ENCODE results near the gene MRPL21. TPM values are rescaled to one million over a fixed set of nuclear protein-coding genes. Genes with fewer than 3 reads are reported as not detected.
A peak's percentile ranks its signal among the peaks of the same experiment; 100 is the strongest.

Gene MRPL21
- total RNA-seq, result 23.4 TPM

DNA sequence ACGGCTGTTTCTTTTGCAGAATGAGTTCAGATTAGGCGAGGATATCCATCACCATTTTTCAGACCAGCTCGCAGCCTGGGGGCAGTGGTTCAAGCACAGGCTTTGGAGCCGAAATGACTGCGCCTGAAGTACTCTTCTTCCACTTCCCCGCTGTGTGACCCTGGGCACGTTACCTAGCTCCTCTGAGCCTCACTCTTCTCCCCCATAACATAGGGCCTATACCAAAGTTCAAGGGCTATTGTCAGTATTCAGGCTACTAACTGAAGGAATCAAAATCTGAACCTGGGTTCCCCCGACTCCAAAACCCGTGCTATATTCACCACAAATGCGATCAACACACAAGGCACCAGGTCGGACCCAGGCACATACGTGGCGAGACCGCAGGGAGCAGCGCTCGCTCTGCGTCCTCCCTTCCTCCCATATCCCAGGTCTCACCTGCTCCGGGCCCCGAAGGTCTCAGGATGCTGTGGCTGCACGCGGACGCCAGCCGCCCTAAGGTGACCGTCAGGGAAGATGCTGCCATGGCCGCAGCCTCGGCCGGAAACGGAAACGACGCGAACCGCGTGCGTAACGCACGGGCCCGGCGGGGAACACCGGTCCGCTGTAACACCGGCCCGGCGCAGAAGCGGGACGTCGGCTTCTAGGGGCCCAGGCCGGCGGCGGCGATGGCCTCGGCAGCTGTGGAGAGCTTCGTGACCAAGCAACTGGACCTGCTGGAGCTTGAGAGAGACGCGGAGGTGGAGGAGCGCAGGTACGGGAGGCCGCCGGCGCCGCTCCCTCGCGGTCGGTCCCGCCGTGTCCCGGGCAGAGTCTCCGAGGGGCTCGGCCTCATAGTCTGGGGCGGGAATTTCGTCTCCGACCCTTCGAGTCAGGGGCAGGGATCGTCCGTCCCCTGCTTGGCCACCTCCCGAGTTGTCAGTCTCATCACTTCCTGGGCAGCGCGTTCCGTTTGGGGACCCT lies at the start of gene MRPL21, which contains the start of gene IGHMBP2:
TSS of gene MRPL21 (minus strand) at position 545 of the 960 bp plus-strand sequence. CDS start at position 523, 22 bp downstream.
TSS of gene IGHMBP2 (plus strand) at position 604 of the 960 bp plus-strand sequence. CDS start at position 666, 62 bp downstream.
- peak; percentile 95 for ATAC-seq
- DNase-seq (ENCODE audit: low spot score), result peak; percentile 87

DNA sequence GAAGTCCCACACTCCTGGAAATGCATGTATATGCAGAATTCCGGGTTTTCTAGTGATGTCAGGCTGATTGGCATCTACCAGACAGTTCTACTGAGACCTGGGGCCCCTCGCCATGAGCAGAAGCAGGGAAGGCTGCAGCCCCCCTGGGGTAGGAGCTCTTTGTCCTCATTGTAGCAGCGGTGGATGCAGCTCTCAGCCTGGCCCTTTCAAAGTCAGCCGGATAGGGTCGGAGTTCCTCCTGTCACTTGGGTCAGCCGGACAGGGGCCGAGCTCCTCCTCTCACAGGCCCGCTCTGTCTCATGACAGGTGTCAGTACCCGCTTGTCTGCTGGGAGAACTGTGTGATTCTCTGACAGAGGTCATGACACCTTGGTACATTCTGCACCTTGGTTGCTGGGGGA lies 47.1 kb upstream of the MRPL21 start:
- ATAC-seq, result no peak
- DNase-seq (ENCODE audit: low spot score), result no peak

DNA sequence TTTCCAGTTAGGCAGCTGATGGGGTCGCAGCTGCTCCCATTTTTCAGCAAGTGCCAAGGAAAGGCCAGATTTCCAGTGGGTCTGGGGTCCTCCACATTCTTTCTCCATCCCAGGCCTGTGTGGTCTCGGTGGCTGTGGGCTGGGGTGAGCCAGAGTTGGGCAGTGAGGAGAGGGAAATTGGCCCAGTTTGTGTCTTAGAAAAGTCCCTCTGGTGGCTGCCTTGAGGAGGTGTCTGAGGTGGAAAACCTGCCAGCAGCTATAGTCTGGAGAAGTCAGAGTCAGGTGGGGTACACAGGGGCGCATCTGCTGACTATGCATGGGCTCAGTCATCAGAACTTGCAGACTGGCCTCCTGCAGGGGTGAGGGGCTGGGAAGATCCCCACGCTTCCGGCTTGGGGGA lies 46.6 kb upstream of the MRPL21 start:
- DNase-seq (ENCODE audit: low spot score) (no peak), ATAC-seq (no peak)

GRCh38 chr11:68948935-68949334 lies 45.3 kb upstream of the MRPL21 start:
- ATAC-seq (no peak), DNase-seq (ENCODE audit: low spot score) (no peak)

DNA sequence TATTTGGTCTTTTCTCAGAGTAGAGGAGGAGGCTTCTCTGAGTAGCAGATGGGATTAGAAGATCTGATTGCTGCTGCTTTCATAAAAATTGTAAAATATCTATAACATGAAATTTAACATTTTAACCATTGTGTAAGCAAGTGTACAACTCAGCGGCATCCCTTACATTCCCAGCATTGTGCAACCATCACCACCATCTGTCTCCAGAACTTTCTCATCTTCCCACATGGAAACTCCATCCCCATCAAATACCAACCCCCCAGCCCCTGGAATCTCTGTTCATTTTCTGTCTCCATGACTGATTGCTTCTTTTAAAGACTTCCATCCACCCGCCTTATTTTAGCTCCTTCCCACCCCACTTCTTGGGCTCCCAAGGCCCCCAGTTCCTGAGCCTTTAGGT lies 44.9 kb upstream of the MRPL21 start:
- ATAC-seq (no peak), DNase-seq (ENCODE audit: low spot score) (no peak)

DNA sequence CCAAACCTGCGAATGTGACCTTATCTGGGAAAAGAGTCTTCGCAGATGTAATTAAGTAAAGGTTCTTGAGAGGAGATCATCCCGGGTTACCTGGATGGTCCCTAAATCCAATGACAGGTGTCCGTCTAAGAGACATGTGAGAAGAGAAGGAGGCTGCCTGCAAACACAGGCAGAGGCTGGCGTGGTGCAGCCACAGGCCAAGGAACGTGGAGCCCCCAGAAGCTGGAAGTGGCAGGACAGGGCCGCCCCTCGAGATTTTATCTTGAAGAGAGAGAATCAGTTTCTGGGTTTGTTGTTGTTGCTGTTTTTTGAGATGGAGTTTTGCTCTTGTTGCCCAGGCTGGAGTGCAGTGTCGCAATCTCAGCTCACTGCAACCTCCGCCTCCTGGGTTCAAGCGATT lies 43.5 kb upstream of the MRPL21 start:
- ATAC-seq (no peak), DNase-seq (ENCODE audit: low spot score) (no peak)

DNA sequence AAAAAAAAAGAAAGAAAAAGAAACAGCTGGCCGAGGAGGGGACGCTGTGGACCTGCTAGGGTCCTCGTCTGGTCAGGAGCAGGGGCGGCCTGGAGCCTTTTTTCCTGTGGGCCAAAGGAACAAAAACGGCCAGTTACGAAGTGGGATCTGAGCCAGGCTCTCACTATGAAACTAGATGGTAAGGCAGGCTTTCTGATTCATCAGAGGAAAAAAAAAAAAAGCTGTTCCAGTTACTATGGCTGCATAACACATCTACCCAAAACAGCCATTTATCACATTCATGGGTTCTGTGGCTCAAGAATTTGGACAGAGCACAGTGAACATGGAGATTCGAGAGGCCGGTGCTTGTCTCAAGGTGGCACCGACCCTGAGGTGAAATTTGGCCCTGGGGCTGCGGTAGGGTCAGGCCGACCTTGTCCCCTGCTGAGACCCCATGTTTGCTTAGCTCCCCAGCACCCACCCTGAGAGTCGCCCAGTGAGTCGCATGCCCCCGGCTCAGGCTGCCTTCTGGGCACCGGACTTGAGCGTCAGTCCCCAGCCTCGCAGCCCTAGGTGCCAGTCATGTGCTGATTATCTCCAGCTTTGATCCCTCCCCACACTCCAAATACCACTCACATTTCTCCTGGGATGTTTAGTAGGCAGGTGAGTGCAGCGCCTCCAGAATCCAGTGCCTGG lies 42.9 kb upstream of the MRPL21 start:
- ATAC-seq (no peak), DNase-seq (ENCODE audit: low spot score) (no peak)

GRCh38 chr11:68942751-68943271 lies 39.2 kb upstream of the MRPL21 start:
- DNase-seq (ENCODE audit: low spot score), result no peak
- peak; percentile 28 for ATAC-seq

DNA sequence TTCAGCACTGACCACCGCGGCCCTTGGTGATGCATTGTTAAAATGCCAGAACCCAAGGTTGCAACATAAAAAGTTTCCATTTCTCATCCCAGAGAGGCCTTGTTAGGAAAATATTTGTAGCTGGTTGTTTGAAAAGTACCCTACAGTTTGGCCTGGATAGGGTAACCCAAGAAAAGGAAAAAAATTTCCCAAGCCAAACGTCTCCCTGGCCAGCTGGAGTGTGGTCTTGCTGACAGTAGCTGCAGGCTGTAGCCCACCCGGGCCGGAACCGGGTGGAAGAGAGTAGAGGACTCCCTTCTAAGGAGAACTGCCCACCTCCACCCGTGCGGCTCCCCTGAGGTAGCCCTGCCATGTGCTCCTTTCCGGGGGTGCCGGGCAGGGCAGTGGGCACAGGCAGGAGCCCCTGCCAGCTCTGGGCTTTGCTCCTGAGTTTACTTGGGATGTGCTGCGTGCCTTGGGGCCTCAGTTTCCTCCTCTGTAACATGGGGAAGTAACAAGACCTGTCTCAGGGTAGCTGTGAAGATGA lies 38.5 kb upstream of the MRPL21 start:
- ATAC-seq (no peak), DNase-seq (ENCODE audit: low spot score) (no peak)

DNA sequence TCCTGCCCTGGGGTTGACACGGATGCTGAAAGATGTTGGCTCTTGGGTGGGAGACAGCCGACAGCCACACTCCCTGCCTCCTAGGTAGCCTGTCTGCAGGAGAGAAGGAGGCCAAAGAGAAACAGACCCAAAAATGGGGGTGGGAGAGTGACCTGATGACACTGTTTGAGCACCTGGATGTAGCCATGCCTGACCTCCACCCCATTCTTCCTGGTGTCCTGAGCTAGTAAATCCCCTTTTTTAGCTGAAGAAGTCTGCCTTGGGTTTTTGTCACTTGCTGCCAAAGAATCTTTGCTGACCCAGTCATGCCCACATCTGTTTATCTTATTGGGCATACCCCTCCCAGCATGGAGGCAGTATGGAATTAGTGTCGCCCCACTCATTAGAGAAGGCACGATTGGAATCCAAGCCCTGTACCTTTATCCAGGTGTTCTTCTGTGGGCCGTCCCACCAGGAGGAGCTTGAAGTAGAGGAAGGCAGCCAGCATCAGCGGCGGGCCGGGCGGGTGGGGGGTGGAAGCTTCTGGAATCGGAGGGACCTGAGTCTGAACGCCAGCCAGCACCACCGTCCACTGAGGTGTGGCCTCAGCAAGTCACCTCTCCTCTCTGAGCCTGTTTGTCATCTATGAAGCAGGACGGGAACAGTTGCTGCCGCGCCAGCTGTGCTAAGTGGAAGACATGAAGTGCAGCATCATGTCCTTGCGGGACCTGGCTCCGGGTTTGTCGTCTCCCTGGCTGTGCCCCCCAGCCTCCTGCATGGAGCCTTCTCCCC lies 37.9 kb upstream of the MRPL21 start:
- ATAC-seq (no peak), DNase-seq (ENCODE audit: low spot score) (no peak)

- ATAC-seq, result no peak
- DNase-seq (ENCODE audit: low spot score), result no peak
Measured at GRCh38 chr11:68940651-68941323, 37.2 kb upstream of the MRPL21 start.

DNA sequence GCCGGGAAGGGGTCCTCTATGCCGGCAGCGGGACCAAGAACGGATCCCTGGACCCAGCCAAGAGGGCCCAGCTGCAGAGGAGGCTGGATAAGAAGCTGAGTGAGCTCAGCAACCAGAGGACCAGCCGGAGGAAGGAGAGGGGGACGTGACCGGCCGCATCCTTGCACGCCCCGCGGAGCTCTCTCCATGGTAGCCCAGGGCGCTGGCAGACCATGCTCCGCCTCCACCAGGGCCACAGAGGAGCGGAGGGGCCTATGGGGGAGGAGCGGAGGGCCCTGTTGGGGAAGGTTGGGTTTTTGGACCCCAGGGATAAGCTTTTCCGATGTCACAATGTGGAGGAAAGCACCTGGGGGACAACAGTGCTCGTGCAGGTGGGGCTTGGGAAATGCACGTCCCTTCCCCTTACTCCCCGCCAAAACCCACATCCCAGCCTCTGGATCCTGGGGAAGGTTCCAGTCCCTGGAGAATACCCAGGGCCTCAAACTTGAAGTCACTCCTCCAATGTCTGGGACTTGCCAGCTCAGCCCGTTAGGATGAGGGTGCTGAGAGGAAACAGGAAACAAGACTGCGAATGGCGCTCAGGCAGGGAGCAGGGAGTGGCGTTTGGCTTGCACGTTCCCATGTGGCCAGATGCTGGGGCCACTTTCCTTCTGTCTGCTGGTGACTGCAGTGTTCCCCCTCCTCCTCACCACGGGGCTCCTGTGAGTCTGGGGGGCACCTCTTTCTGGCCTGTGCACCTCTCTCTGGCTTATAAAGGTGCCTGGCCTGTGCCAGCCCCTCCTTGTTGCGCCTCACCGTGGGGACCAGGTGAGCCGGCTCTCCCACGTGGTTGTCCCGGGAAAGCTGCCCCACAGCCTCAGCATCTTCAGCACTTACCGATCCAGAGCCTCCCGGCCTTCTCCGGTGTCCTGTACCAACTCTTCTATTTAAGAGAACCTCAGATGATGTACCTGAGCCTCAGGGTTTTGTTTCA lies 36.2 kb upstream of the MRPL21 start:
- ATAC-seq, result no peak
- DNase-seq (ENCODE audit: low spot score), result no peak

DNA sequence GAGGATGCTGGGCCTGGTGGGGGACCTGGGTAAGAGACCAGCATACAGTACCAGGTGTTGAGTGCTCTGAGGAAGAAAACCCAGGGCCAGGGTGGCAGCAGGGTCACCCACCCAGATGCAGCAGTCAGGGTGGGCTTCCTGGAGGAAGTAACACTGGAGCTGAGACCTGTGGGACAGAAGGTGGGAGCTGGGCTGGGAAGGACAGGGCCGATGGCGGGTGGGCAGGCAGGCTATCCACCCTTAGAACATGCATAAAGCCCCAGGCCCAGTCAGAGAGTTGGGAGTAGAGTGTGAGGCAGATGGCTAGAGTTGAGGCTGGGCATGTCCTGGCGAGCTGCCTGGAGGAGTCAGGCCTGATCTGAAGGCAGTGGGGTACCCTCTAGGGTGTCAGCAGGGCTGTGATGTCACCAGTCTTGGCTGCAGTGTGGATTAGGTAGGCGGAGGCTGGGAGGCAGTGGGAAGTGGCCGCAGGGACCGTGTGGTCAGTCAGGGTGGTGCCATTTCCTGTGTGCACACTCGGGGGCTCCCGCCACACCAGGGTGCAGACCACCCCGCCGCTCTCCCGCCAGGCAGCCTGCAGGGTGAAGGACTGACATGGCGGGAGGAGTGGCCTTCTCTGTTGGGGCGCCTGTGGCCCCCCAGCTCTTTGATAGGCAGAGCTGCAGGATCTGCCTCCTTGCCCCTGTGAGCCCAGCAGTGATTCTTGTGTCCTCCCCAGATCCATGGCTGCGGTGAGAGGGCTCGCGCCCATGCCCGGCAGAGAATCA lies 35.4 kb upstream of the MRPL21 start:
- no peak for DNase-seq (ENCODE audit: low spot score)
- ATAC-seq, result no peak

- DNase-seq (ENCODE audit: low spot score) (no peak), ATAC-seq (no peak)
Measured at GRCh38 chr11:68938088-68938487, 34.5 kb upstream of the MRPL21 start.

DNA sequence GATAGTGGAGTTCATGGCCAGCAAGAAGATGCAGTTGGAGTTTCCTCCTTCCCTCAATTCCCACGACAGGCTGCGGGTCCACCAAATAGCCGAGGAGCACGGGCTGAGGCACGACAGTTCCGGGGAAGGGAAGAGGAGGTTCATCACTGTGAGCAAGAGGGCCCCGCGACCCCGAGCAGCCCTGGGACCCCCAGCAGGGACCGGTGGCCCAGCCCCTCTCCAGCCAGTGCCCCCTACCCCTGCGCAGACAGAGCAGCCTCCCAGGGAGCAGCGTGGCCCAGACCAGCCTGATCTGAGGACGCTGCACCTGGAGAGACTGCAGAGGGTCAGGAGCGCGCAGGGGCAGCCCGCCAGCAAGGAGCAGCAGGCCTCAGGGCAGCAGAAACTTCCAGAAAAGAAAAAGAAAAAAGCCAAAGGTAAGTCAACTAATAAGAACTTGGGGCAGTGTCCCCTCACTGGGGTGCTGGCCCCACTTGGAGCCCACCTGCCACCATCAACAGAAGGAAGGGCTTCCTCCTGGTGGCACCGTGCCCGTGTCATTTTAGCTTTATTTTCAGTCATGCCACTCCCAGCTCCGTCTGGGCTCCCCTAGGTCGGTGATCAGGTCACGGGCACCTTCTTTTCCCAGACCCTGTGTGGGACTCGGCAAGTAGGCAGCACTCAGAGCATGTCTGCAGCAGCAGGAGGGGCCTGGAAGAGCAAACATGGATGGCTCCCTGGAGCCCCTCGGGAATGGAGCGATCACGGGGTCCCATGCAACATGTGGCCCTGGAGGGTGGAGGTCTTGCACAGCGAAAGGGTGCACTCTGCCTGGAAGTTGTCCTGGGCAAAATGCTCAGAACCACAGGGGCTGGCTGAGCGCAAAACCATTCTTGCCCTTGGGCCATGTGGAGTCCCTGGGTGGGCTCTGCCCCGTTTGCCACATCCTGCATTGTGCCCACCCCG lies 33.3 kb upstream of the MRPL21 start:
- DNase-seq (ENCODE audit: low spot score), result no peak
- ATAC-seq, result no peak

- ATAC-seq, result no peak
- DNase-seq (ENCODE audit: low spot score), result no peak
Measured at GRCh38 chr11:68936358-68936636, 32.7 kb upstream of the MRPL21 start.
